NB4 (cell line): Measurements from ENCODE around the gene SOHLH1.
"Not testable (repeated sequence)": the region's sequence is repeated elsewhere in the genome, so short reads cannot be mapped to it uniquely, and the experiment has no call there.

Experiments used
- DNase-seq: peaks from one replicate; pipeline ENCODE4 v3.0.0; 2010; ENCODE audit warnings: low read depth
- H3K4me3 ChIP-seq: one replicate; pipeline ENCODE4 v1.5.1; 2011; ENCODE audit warnings: mild to moderate bottlenecking, low read depth, low read length, moderate library complexity
- CTCF ChIP-seq: IDR thresholded peaks from one replicate; pipeline ENCODE4 v1.5.1; 2012; ENCODE audit warnings: low read depth, low read length
- MYC ChIP-seq: IDR thresholded peaks from 2 replicates; pipeline ENCODE4 v1.6.1; 2011; ENCODE audit warnings: low read depth, low read length
- POLR2A ChIP-seq: IDR thresholded peaks from 2 replicates; pipeline ENCODE4 v1.6.1; 2011; ENCODE audit warnings: mild to moderate bottlenecking; ENCODE audit not compliant: insufficient read length; ENCODE audit errors: extremely low read depth
- TF ChIP-seq, protein P1 (sequence below): IDR thresholded peaks from 2 replicates; pipeline ENCODE4 v1.6.1; 2011; ENCODE audit warnings: low read depth, low read length

SOHLH1 gene

DNA sequence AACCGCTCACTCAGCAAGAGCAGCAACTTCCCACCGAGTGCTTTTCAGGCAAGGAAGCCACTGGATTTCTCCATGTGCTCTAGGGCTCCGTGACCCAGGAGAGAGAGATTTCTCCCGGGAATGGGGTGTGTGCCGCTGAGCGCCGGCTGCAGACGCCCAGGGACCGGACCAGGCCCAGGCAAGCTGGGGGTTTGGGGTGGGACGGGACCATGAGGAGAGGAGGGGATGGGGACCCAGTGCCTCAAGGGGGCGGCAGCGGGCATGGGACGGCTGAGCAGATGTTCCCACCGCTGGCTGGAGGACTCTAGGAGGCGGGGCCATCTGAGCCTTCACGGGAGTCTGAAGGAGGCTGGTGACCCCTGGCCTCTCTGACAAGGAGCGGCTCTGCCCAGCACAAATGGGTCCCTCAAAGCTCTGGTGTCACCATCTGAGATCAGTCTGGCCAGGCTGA is 27.7 kb downstream of the SOHLH1 start:
- DNase-seq, result peak; percentile 16
- TF ChIP-seq CTCF (peak; percentile 4), POLR2A (no peak)
- no peak overlapping the region for H3K4me3 ChIP-seq

- no peak for DNase-seq
- TF ChIP-seq, protein P1, sequence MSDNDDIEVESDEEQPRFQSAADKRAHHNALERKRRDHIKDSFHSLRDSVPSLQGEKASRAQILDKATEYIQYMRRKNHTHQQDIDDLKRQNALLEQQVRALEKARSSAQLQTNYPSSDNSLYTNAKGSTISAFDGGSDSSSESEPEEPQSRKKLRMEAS, result no peak
- TF ChIP-seq CTCF (no peak), MYC (no peak), POLR2A (no peak)
Observed at GRCh38 chr9:135670721-135671590, 28.3 kb downstream of the SOHLH1 start.

DNA sequence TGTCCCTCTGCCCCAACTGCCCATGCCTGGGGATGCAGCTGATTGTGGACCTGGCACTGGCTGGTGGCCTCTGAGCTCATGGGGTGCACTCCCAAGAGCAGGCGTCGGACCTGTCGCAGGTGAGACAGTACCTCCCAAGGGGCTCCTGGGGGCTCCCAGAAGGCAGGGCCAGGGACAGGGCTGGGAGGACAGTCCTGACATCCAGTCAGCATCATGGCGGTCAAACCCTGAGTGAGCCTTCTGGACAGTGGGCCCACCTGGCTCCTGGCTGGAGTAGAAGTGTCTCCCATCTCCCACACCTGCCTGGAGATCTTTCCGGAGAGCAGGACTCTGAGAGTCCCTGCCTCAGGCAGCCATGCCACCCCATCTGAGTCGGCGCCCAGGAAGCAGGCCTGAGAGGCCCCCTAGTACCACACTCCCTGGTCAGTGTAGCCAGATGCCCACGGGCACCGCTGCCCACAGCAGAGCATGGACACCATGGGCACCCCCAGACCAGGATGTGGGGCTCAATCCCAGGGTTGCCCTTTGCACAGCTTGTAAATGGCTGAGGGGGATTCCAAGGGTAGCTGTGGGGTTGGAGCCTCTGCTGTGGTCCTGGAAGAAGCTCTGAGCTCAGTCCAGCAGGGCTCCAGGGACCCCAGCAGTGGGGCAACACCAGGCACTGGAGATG is 29.5 kb downstream of the SOHLH1 start:
- TF ChIP-seq, protein P1, result no peak
- TF ChIP-seq POLR2A (no peak), CTCF (no peak), MYC (no peak)
- no peak overlapping the region for H3K4me3 ChIP-seq
- no peak for DNase-seq

More at GRCh38 chr9:135670721-135671590, 28.3 kb downstream of the SOHLH1 start:
- no peak overlapping the region for H3K4me3 ChIP-seq

DNA sequence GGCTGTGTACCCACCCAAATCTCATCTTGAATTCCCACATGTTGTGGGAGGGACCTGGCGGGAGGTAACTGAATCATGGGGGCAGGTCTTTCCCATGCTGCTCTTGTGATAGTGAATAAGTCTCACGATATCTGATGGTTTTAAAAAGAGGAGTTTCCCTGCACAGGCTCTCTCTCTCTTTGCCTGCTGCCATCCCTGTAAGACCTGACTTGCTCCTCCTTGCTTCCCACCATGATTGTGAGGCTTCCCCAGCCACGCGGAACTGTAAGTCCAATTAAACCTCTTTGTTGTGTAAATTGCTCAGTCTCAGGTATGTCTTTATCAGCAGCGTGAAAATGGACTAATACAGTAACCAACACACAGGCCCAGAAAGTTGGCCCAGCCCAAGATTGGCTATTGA is 30.3 kb downstream of the SOHLH1 start:
- not testable (repeated sequence) for DNase-seq, H3K4me3 ChIP-seq

DNA sequence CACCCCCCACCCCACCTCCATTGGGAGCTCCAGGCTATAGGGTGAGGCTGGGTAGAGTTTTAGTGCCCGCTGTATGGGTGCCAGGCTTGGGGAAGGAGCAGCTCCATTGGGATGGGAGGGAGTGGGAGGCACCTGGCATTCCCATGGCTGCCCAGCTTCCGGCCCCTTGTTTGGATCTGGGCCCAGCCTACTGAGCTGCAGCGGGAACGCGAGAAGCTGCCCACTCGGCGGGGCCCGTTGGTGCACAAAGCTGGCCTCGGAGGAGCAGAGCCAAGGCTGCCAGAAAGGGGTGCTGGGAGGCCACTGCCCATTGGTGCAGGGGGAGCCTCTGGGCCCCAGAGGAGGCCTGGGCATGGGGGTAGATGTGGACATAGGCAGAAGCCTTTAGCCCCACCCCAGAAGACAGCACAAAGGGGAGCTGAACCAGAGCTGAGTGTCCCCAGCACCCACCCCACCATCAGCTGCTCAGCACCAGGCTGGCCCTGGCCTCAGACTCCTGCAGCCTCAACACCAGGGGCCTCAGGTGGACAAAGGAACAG is 31.7 kb downstream of the SOHLH1 start:
- no peak for DNase-seq
- no peak overlapping the region for H3K4me3 ChIP-seq
- no peak for TF ChIP-seq MYC

- no peak for DNase-seq
- TF ChIP-seq MYC (no peak), POLR2A (no peak), CTCF (no peak)
- TF ChIP-seq, protein P1, result no peak
Observed at GRCh38 chr9:135666534-135667462, 32.5 kb downstream of the SOHLH1 start.

More at GRCh38 chr9:135666534-135667462, 32.5 kb downstream of the SOHLH1 start:
- no peak overlapping the region for H3K4me3 ChIP-seq
